CD4-positive, alpha-beta T cell treated with Interleukin-17A for 4 hours (primary cell): ENCODE results near the gene NPDC1.
"Not testable (repeated sequence)": the region's sequence is repeated elsewhere in the genome, so short reads cannot be mapped to it uniquely, and the experiment has no call there.

Experiments used
- DNase-seq: peaks from one replicate; pipeline ENCODE4 v3.0.0-alpha.2; 2020; ENCODE audit warnings: mixed read lengths

The NPDC1 gene

DNA sequence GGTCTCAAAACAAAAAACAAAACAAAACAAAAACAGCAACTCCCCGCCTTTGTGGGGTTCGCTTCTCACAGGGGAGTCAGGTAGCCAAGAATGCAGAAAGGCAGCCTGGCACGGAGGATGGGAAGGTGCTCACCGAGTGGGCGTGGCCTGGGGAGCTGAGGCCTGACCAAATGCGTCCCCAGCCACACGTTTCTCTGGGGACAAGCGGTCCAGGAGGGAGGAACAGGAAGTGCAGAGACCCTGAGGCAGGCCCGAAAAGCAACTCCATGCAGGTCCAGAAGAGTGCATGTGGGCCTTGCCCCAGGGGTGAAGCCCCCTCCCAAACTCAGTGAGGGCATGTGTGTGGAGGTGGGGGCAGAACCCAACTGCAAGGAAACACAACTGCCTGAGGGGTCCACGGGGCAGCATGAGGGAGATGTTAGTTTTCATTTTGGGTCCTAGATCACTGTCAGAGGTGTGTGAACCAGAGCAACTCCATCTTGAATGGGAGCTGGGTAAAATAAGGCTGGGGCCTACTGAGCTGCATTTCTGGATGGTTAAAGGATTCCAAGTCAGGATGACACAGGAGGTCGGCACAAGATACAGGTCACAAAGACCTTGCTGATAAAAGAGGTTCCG lies 28.8 kb upstream of the NPDC1 start:
- DNase-seq, result no peak

DNA sequence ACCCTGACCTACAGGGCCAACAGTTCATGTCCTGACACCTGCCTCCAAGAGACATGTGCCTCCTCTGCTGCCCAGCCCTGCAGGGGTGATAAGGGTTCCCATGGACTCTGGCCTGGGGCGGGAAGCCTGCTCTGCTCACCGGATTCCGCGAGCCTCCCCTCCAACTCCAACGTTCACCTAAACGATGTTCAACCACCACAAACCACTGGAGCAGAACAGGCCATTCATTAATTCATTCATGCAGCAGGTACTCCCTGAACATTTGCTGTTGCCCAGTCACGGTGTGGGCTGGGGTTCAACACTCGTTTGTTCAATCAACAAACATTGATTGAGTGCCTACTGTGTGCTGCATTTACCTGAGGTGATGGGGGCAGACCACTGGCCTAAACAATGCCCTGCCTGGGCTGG lies 28.0 kb upstream of the NPDC1 start:
- no peak for DNase-seq

DNA sequence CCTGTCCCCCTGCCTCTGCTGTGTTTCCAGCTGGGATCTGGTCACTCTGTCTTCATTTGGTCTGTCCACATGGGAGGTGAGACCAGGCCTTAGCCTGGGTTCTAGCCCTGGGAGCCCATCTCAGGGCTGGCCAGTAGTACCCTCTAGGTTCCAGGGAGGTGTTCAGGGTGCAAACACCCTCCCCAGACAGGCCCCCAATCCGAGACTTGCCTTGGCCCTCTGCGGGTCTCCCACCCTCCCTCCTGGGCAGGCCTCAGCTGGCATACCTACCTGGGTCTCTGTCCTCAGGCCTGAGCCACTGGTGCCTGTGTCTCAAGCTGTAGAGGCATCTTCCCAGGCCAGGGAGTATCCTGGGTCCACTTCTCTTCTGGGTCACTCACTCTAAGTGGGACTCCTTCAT lies 25.3 kb upstream of the NPDC1 start:
- no peak for DNase-seq

DNA sequence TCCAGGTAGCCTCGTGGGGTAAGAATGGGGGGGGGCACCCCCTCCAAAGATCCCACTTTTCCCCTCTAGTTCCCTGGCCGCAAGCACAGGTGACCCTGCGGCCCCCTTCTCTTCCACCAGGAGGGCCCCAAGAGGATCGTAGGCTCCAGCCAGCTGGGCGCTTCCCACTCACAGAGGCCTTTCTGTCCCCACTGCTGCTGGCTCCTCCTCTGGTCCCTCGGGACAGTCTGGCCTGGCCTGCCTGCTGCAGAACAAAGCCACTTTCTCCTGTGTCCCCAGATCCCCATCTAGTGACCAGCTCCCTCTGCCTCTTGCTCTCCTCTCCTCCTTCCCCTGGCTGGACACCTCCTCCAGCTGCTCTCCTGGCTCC lies 24.9 kb upstream of the NPDC1 start:
- DNase-seq, result no peak

DNA sequence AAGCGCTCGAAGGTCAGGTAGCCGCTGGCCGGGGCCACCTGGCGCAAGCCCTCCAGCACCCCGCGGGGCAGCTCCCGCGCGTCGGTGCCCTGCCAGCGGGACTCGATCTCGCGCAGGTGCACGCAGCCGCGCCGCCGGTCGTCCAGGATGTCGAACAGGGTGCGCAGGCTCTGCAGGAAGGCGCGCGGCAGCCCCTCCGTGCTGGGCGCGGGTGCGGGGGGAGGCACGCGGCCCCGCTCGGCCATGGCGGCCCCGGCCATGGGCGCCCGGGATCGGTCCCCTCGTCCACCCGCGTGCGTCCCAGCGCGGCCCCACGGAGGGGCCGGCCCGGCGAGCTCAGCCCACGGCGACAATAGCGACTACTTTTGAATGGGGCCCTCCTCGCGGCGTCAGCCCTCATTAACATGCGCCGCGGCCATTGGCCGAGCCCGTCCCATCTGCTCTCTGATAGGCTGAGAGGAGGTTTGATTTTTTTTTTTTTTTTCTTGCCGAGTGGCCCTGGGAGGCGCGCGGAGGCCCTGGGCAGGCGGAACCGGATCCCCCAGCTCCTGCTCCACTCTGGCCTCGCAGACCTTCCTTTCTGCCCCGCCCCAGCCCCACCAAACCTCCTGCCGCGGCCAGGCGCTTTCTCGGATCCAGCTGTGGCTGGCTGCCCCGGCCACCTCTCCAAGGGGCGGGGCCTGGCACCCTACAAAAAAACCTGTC lies 24.4 kb upstream of the NPDC1 start, which contains the start of gene SAPCD2:
SAPCD2 (minus strand) TSS at position 357 of the 705 bp plus-strand sequence; CDS start at position 260, 97 bp downstream.
- DNase-seq, result peak; percentile 84

DNA sequence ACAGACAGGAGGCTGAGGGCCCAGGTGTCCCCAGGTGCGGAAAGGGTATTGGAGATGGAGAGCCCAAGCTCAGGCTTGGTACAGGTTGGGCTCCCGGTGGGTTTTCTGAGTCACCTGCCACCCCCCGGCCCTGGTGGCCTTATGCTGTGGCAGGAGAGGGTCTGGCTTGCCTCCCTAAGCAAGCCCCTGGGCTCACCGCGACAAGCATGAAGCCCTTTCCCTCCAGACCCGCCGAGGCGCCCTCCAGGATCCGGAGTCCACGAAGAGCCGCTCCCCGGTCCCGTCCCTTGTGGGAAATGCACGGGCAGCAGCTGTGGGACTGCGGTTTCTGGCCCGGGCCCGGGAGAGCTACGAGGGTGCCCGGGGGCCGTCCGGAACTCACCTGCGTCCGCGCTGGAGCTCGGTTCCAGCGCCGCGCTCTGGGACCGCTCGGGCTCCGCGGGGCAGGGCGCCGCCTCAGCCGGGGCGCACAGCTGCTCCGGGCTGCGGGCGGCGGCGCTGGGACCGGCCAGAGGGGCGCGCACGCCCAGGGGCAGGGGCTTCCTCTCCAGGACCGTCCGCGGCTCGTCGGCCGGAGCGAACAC lies 23.6 kb upstream of the NPDC1 start:
- DNase-seq, result no peak

DNA sequence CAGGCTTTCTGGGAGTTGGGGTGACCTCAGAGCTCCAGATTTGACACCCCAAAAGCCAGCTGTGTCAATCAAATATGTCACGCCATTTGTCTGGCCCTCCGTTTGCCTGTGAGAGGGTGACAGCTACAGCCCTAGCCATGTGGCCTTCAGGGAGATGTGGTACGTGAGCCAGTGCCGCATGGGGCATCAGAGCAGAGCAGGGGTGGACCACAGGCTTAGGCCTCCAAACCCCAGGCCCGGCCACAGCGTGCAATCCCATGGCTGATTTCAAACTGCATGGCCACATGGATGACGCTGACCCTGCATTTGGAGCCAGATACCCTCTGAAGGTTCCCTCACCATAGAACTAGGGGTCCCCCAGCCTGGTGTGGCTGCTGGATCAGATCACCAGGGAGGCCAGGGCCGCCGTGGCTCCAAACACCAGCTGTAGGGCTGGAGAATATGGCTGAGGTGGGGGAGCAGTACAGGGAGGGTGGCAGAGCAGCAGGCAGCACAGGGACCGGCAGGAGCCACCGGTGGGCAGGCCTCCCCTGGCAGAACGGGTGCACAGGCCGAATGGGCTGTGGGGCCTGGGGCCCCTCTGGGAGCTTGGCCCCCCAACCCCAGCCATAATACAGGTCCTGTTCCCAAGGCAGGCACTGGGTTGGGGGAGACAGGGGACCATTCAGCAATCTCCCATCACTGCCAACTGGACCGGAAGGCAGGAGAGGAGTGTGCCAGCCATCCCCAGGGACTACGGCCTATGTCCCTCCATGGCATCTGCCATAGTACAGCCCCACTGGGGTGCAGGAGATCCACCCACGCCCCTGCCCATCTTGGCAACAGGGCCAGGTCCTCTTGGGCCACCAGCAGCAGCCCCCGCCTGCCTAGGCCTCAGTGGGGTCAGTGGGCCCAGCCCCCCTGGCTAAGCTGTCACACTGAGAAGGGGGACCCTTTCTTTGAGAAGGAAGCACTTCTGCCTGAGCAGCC lies 22.8 kb upstream of the NPDC1 start:
- DNase-seq, result no peak

DNA sequence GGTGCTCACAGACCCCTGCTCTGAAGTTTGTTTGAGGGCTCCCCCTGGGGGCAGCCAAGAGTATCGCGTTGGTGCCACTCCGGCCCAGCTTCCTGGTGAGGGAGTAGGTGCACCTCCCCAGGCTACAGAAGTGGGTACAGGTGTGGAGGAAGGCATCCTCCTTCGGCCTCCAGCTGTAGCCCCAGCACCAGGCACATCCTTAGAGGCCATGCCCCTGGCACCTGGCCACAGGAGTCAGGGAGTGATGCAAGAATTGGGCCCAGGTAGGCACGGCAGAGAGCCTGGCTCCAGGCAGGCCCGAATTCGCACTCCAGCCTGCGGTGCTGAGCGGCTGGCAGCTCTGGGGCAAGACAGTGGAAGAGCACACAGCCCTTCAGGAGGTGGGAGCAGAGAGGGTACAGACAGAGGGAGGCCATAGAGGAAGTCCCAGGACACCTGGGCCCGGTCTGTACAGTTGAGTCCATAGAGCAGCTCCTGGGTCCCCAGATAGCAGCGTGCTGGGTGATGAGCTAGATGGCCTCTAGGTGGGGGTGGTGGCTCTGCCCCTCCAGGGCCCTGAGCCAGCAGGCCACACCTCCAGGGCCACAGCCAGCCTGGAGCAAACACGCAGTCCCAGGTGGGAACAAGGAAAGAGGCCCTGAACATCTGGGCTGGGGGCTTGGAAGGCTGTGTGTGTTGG lies 22.0 kb upstream of the NPDC1 start:
- peak; percentile 91 for DNase-seq

DNA sequence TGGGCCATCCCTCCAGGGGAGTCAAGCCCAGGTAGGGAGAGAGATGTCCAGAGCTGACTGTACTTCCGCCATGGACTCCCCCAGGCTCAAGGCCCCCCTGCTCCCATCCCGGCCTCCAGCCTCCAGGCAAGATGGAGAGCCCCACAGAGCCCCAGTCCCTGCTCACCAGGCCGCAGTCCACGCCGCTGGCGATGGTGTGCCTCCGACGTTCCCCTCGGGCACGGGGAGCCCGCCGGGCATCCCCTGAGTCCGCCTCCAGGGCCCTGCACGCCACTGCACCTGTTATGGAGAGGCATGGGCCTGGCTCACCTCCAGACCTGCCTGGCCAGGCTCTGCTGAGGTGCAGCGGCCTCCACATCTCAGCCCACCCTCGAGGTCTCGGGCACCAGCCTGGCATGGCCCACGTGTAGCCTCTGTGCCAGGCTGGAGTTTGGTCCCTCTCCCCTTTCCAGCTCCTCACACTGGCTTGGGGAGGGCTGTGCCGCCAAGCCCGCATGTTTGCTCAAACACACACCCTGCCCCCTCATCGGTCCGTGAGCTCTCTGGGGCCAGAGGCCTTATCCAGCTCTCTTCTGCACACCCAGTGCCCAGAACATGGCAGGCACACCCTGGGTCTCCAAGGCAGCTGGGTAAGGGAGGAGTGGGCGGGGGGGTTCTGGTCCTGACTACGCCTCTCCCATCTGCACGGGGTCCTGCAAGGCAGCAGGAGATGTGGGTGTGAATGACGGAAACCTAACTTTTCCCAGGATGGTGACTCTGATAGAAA lies 20.3 kb upstream of the NPDC1 start:
- DNase-seq, result no peak

DNA sequence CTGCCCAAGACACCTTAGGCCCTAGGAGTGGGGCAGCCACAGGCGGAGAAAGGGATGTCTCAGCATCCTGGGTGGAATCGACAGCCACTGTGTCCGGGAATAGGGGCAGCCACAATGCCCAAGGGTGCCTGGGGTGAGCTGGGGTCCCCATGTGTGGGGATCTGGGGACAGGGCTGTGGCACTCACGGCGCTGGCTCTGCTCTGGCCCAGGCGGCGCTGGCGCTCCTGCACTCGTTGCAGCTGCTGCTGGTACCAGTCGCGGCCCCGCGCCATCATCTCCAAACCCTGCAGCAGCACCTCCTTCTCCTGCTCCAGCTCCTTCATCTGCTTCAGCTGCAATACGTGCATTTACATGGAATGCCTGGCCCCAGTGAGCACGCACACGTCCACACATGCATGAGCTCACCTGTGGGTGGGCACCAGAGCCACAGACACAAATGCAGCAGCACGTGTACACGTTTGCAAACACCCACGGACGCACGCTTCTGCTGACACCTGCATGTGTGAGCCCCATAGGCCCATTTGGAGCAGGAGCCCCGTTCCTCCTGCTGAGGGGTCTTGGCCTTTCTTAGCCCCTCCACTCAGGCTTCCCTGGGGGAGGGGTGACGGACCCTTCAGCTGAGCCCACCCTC lies 19.5 kb upstream of the NPDC1 start:
- no peak for DNase-seq

DNA sequence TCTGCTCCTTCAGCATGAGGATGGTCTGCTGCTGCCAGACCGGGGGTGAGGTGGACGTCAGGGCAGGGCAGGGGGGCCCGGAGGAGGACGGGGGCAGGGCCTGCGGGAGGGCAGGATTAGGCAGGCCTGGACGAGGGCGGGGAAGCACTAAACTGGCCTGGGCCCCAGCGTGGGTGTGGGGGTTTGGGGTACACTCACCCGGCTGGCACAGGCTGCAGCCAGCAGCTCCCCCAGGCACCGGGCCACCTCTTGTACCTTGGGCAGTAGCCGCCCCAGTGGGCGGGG lies 18.8 kb upstream of the NPDC1 start:
- DNase-seq, result no peak

DNA sequence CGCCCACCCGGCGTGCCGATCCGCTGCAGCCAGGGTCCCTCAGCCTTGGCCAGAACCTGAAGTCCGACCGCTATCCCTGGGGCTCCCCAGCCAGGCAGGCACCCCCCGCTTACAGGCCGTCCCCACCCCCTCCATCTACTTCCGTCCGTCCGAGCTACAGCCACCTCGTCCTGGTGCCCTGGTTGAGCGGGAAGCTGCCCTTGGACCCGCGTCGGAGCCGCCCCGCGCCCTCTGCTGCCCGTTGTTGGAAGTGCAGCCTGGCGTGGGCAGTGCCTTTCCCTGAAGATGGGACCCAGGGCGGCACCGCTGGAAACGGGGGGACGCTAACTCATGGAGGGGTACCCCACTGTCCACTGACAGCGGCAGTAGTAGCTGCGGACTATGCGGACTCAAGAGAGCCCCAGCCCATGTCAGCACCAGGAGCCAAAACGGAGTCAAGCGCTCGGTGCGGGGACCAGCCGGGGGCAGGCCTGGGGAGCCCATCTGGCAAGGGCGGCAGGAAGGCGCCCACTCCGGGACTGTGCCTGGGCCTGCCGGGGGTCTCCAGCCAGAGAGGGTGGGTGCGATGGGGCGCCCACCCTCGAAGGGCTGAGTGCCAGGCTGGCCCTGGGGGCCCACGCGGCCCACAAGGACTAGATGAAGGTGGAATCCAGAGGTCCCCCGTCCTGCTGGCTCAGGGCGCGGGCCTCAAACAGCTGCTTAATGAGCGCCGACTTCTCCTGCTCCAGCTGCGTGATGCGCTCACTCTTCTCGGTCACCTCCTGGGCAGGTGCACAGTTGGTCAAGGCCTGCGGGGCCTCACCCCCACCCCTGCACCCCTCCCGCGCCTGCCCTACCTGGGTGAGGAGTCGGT lies 18.3 kb upstream of the NPDC1 start:
- DNase-seq, result peak; percentile 76

DNA sequence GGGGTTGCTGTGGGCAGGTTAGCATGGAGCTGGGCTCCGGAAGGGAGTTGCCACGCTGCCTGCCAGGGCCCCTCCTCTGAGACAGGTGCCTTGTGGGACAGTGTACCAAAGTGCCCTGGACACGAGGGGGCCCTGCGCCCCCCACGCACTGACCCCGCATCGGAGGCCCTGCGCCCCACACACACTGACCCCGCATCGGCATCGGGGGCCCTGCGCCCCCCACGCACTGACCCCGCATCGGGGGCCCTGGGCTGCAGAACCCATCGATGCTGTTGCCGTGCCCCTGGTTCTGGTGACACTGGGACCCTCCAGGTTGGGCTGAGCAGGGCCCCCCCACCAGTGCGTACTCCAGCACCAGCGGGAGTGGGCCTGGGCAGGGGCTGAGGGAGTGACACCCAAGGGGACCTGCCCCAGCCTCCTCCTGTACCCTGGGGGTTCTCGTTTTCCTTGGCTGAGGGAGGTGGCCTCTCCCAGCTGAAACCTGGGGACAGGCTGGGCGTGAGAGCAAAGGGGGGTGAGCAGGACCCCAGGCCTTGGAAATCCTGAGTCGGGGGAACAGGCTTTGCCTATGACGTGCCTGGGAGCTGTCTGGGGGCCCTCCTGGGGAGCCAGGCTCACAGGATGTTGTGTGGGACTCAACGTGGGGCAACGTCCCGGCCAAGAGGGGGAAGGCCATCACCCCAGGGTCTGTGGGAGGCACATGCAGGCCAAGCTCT lies 17.5 kb upstream of the NPDC1 start:
- DNase-seq, result no peak

DNA sequence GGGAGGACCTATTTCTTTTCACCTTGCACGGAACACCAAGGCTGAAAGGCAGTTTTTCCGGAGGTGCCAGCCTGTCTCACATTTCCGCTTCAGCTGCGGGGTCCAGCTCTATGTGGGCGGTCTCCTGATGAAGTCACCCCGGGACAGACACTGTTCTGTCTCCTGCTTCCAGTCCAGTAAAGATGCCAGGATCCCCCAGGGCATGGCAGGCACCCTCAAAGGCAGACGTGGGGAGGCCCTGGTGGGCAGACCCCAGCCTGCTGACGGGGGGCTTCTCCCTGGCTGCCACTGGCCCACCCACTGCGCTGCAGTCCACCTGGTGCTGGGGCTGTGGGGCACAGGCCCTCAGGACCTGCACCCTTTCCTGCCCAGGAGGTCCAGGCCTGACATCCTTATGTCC lies 16.8 kb upstream of the NPDC1 start:
- DNase-seq, result not testable (repeated sequence)

DNA sequence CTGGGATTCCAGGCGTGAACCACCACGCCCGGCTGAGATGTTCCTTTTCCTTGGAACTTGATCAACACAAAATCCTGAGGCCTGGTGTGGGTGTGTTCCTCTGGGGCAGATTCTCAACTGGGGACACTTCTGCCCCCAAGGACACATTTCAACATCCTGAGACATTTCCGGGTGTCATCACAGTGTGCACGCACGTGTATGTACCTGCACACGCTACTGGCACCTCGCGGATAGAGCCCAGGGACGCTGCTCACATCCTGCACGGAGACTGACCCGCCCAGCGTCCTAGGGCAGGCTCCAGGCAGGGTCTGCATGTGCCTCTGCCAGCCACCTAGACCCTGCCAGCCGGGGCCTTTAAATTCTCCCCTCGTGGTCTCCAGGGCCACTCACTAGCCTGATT lies 16.4 kb upstream of the NPDC1 start:
- DNase-seq, result no peak

DNA sequence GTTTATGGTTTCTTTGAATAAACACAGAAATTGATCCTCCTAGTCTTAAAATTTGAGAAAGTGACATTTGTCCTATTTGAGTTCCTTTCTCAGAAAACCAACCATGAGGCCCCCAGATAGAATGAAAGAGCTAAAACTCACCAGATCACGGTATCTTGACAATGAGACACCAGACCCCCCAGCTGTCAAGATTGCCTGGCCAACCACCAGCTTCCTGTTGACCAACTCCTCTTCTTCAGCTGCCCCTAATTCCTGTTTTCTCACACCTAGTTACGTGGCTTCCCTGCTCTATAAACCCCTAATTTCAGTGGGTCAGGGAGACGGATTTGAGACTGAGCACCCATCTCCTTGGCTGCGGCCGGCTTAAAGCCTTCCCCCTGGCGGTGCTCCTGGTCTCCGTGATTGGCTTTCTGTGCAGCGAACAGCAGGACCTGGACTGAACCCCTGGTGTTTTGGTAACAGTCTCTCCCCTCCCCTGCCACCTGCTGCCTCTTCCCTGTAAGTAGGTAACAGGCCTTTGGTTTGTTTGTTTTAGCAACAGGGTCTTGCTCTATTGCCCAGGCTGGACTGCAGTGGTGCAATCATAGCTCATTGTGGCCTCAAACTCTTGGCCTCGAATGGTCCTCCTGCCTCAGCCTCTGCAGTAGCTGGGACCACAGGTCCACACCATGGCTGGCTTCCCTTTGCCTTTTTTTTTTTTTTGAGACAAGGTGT lies 12.7 kb upstream of the NPDC1 start:
- DNase-seq, result no peak

DNA sequence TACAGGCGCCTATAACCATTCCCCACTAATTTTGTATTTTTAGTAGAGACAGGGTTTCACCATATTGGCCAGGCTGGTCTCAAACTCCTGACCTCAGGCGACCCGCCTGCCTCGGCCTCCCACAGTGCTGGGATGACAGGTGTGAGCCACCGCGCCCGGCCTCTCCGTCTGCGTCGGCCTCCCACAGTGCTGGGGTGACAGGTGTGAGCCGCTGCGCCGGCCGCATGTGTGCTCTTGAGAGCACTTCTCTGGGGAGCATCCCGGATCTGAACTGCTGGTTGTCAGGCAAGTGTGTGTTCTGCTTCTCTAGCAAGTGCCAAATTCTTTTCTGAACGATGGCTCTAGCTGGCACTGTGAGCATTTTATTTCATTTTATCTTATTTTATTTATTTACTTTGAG lies 11.6 kb upstream of the NPDC1 start:
- no peak for DNase-seq

DNA sequence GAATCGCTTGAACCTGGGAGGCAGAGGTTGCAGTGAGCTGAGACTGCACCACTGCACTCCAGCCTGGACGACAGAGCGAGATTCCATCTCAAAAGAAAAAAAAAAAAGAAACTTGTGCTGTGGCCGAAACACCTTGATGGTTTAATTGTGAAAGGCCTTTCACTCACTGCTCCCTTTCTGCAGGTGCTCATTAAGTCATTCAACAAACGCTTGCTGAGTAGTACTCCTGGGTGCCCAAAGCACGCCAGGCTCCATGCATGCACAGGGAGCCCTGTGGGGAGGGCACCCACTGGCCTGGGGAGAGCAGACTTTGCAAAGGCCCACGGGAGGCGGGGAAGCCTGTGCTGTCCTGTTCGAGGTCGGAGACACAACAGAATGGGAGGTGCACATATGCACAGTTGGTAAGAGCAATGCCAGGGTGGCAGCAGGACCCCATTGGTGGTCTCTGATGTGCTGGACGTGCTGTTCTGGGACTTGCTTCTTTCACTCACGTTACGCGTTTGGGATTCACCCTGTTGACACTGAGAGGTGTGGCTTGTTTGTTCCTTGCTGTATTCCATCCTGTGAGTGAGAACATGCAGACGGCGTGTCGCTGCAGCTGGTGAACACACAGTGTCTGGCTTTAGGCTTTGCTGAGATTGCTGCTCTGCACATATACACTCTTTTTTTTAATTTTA lies 10.9 kb upstream of the NPDC1 start:
- no peak for DNase-seq
